SW 1271 (cell line): ENCODE measurements around the gene C1QL3.

ENCODE experiments used
- DNase-seq, 2 experiments: peaks; one replicate each; lab custom pipeline; 2025; lab: John Stamatoyannopoulos, UW

The C1QL3 gene

DNA sequence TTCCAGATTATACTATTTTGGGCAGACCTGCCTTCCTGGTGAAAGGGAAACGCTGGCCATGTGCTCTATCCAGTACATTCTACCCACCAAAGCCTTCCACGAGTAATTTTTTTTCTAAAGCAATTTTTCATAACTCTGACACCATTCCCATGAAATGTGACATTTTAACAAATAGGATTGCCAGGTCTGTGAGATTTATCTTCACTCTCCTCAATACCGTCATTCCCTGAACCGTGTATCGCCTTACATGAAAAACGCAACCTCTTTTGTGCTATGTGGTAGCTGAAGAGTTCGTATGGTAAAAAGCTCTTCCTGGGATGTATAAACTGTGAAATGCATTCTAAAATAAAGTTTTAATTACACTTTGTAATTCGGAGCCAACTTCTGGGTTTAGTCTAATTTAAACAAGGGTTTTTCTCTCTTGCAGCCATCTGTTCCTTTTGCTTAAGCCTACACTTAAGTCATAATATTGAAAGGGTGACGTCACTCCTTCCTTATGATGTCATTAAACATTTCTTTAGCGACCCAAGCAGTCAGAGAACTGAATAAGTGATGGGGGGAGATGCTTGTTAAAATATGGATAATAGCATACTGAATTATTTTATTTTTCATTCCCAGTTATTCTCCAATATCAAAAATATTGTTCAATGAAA lies 27.7 kb downstream of the C1QL3 start:
- no peak for DNase-seq

DNA sequence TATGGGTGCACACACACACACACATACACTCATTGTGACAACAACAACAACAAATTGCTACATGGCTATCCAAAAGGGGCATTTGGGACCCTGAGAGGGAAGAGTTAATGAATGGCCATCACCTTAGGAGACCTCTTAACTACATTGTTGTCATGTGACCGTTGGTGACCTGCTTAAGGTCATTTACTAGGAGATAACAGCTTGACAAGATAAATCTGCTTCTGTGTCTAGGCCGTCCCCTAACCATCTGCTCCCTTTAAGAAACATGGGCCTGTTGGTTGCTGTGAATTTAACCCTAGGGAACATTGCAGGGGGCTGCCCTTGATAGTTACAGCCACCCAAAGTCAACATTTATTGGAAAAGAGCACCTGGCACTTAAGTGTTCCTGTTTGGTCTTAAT lies 29.7 kb downstream of the C1QL3 start:
- no peak for DNase-seq

DNA sequence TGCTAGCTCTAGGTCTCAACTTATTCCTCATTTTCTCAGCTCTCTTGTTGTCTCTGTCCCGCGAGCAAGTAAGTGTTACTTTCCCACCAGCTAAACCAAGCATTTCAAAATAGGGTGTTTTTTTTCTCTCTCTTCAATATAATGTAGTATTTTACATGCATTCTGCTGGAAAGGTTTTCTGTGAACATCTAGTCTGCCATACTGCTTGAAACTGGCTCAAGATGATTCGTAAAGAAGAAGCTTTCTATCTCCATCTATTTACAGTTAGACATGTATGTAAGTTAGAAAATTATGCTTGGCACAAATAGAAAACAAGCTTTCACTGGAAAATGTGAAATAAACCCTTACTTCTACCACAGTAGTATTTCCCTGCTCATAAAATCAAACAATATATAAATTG lies 31.2 kb downstream of the C1QL3 start:
- no peak for DNase-seq

DNA sequence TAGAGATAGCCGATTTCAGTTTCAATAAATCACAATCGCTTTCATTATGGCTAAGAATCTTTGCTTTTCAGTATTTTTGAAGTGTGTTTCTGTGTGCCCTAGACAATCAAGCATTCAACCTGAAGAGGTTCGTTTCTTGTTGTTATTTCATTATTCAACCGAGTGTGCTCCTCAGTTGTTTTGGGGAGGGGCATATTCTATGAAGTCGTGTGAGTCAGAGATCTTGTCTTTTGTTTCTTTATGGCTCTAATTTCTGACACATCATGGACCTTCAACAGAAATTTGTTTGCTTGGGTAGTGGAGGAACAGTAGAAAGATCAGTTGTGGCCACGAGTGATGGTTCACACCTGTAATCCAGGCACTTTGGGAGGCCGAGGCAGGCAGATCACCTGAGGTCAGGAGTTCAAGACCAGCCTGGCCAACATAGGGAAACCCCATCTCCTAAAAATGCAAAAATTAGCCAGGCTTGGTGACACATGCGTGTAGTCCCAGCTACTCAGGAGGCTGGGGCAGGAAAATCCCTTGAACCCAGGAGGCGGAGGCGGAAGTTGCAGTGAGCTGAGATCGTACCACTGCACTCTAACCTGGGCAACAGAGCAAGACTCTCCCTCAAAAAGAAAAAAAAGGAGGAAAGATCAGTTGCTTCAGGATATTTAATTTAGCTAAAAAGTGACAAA lies 38.3 kb downstream of the C1QL3 start:
- no peak for DNase-seq

DNA sequence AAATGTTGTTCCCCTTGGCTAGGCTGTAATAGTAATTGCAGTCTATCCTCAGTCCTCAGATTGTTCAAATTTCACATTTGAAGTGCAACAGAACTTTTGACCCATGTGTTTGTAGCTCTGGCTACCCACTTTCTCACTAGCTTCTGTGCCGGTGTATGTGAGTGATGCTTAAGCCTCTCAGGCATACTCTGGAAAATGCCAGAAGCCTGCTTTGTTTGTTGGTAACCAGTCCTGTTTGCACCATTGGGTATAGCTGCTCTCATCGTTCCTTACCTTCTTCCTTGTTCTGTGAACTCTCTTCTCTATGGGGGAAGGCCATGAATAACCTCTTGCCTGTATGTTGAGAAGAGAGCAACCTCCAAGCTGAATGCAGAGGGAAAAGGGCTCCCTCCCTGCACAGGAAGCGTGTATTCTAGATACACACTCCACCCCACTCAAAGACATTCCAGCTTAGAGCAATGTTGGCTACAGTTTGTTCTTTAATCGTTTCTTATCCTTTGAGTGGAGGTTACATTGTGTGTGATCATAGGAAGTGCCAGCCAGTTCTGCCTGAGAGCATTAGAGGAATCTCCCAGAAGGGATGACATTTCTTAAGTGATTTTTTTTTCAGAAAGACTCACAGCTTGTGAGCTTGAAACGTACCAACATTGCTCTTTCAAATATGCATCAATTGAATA lies 40.5 kb downstream of the C1QL3 start:
- DNase-seq = no peak

DNA sequence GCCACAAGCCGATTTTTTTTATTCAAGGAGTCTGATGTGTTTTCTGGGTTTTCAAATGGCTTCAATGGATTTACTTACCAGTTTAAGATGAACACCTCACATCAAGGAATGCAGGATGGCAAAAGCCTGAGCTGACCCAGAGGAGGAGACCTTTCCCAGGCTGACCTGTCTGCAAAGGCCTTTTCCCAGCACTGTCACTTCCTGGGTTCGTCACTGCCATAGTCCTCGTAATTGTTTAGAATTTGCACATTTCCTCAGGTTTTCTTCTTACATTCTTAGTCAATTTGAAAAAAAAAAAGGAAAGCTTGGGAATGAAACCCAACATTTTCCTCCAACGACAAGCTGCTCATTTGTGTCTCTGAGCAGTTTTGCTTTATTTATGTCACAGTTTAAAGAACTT lies 42.9 kb downstream of the C1QL3 start:
- DNase-seq = no peak

DNA sequence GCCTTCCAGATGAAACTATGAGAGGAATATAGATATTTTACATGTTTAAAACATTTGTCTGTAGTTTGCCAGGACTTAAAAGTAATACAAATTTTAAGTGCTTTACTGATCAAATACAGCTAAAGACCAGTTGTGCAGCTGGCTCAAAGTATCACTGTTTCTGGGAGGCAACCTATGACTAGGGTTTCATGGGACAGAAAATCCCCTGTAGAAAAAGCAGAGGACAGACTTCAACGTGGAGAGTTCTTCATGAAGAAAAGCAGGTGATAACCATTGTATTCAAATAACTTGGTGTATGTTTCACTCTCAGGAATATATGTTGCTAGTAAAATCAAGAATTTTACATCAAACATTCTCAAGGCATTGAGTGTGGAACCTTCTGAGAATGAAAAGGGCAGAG lies 43.9 kb downstream of the C1QL3 start:
- no peak for DNase-seq

DNA sequence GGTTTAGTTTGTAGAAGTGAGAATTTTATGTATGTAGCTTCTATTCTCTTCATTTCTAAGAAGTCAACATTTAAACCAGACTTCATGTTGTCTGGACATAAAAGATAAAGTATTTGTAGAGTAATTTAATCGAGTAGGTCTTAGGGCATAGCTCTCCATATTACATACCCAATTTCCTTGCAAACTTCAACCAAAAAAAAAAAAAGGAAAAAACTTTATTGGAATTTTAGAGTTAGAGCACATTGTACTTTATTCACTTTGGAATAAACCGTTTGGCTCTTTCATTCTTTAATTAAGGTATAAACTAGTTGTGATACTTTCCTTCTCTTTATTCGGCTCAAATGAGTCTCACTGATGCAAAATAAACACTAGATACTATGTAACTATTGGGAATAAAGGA lies 48.9 kb downstream of the C1QL3 start:
- DNase-seq = no peak

DNA sequence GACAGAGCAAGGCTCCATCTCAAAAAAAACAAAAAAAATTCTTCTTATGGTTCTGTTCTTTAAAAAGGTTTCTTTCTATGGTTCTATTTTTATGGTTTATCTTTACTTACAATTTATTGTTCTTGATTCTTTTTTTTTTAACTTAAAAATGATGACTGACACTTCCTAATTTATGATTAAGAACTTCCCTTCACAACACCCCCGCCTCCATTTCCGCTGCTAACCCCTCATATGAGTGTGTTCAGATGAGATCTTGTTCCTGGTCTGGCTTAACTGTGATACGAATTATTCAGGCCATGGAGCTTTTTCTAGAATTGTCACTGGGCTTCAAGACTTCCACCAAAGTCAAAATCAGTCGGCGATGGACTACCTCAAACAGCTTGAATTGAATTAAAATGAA lies 50.9 kb downstream of the C1QL3 start:
- no peak for DNase-seq

DNA sequence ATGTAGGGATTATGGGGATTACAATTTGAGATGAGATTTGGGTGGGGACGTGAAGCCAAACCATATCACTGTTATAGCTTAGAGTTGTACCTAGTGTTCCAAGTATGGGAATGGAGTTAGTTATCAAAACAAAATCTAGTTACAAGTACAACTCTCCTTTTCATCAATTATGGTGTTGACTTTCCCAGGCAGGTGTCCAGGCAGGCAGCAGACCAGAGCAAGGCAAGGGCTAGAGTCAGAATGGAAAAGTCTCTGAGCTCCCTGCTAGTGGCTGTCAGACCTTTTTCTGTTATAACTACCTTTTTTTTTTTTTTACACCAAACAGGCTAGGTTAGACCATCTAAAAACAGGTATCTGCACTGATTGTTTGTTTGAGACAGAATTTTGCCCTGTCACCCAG lies 55.7 kb downstream of the C1QL3 start:
- DNase-seq = no peak
